VCaP (cell line): ENCODE measurements around the gene UBE2G2.

ENCODE experiments used
- H3K27ac ChIP-seq: fragments of 450-650 bp; 2 replicates; pipeline ENCODE4 v1.5.1; 2017
- CTCF ChIP-seq: fragments of 450-650 bp; conservative IDR thresholded peaks from 2 replicates; pipeline ENCODE4 v1.5.1; 2017; ENCODE audit warnings: mild to moderate bottlenecking, moderate library complexity

UBE2G2 gene

DNA sequence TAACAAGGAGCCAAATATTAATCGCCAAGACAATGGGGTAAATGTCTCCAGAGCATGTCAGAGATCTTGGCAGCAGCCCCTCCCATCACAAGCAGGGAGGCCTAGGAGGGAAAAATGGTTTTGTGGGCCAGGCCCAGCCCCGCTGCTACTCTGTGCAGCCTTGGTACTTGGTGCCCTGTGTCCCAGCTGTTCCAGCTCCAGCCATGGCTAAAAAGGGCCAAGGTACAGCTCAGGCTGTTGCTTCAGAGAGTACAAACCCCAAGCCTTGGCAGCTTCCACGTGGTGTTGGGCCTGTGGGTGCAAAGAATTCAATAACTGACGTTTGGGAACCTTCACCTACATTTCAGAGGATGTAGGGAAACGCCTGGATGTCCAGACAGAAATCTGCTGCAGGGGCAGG lies 10.4 kb downstream of the UBE2G2 start:
- H3K27ac ChIP-seq, result no peak overlapping the region

GRCh38 chr21:44790368-44790767 lies 11.3 kb downstream of the UBE2G2 start:
- TF ChIP-seq CTCF, result no peak
- no peak overlapping the region for H3K27ac ChIP-seq

More for the DNA sequence above, 10.4 kb downstream of the UBE2G2 start:
- TF ChIP-seq CTCF, result no peak

DNA sequence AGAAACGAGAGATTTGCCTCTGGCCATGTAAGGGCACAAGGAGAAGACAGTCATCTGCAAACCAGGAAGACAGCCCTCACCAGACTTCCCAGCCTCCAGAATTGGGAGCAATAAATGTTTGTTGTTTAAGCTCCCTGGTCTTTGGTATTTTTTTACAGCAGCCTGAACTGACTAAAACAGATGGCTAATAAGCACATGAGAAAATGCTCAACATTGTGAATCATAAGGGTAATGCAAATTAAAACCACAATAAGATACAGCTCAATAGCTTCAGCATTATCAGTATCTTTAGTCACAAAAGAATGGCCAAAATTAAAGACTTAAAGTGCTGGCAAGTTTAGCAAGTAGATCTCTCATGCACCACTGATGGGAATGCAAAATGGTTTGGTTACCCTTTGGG lies 11.7 kb downstream of the UBE2G2 start:
- no peak for TF ChIP-seq CTCF
- H3K27ac ChIP-seq, result no peak overlapping the region

DNA sequence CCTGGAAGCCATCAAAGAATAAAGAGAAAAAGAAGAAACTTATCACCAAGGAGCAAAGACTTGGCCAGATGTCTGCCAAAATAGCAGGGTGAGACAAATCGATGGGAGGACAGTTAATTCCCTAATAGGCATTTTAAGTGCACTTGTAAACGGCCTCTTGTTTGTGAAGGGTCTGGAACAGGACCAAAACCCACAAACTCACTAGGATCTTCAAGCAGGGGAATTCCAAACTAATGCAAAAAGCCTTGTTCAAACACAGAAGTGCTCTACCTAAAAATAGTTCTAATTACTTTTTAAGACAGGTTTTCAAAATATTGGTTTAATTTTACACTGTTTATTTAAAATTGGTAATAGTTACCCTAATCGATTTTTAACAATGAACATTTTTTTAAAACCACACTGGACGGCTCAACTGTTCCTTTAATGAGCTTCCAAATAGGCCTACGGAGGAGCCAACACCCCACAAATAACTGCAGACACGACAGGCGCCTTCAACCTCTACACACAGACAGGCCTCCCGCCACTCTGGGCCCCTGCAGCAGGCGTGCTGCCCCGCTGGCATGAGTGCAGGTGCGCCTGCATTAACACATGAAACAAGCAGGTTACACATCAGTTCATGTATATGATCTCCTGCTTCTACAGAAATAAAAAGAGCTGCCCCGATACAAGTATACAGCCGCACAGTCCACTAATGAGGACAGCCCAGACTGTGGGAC lies 15.8 kb downstream of the UBE2G2 start:
- H3K27ac ChIP-seq, result peak overlapping the region; percentile 85
- no peak for TF ChIP-seq CTCF

DNA sequence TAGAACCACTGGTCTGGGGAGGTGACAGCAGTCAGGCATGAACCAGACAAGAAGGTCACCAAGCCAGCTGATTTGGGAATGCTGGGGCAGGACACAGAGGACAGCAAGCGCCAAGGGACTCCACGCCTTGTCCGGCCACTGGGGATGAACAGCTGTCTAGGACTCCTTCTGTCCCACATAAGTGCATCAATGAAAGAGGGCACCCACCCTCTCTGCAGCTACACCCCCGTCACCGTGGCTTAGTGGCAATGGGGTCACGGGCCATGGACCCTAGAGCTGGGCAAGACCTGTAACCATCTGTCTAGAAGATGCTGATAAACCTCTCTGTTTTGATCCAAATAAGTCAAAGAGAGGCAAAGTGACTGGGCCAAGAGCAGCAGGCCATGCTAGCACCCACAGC lies 16.8 kb downstream of the UBE2G2 start:
- no peak for TF ChIP-seq CTCF
- H3K27ac ChIP-seq, result peak overlapping the region; percentile 85

GRCh38 chr21:44783020-44783696 lies 18.5 kb downstream of the UBE2G2 start:
- no peak overlapping the region for H3K27ac ChIP-seq
- TF ChIP-seq CTCF, result no peak

GRCh38 chr21:44780767-44781459 lies 20.7 kb downstream of the UBE2G2 start:
- no peak for TF ChIP-seq CTCF
- no peak overlapping the region for H3K27ac ChIP-seq
